ENCODE measurements around the gene AMIGO1.

GRCh38 chr1:109503935-109504334 lies 5.6 kb downstream of the AMIGO1 start:
- TF ChIP-seq, protein P1, sequence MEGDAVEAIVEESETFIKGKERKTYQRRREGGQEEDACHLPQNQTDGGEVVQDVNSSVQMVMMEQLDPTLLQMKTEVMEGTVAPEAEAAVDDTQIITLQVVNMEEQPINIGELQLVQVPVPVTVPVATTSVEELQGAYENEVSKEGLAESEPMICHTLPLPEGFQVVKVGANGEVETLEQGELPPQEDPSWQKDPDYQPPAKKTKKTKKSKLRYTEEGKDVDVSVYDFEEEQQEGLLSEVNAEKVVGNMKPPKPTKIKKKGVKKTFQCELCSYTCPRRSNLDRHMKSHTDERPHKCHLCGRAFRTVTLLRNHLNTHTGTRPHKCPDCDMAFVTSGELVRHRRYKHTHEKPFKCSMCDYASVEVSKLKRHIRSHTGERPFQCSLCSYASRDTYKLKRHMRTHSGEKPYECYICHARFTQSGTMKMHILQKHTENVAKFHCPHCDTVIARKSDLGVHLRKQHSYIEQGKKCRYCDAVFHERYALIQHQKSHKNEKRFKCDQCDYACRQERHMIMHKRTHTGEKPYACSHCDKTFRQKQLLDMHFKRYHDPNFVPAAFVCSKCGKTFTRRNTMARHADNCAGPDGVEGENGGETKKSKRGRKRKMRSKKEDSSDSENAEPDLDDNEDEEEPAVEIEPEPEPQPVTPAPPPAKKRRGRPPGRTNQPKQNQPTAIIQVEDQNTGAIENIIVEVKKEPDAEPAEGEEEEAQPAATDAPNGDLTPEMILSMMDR (conservative IDR thresholded peaks at IDR 0.05; ENCODE audit: low read depth, low read length), result no peak
- TF ChIP-seq EZH2 (IDR thresholded peaks at IDR 0.05; ENCODE audit: low read length, unreplicated experiment), result no peak
